Measurements from ENCODE around the gene STT3B. TPM values are rescaled to one million over a fixed set of nuclear protein-coding genes. Genes with fewer than 3 reads are reported as not detected.
"Not testable (repeated sequence)": the region's sequence is repeated elsewhere in the genome, so short reads cannot be mapped to it uniquely, and the experiment has no call there.

Gene STT3B
- total and polyA plus RNA-seq, 4 experiments from 2014 or later: 145 to 183 (median 159) TPM

DNA sequence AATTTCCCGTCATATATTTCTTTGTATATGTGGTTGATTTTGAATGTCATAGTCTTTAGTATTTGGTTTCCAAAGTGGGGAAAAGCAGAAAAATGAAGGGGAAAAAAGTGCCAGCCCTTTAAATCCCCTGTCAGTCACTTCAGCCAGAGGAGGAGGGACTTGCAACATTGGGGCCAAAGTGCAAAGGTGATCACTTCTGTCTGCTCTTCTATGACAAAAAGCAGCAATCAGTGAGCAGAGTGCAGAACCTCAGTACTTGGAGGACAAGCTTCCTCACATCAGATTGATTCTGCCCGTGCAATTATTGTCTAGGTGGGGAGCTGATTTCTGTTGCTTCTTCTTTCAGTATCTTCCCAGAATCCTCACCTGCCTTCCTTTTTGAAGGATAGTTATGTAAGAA, 60.0 kb downstream of the STT3B start:
- Histone ChIP-seq H3K27me3 (ENCODE audit: insufficient read depth, low read length) (no peaks in the 10 kb centered on the region), H3K36me3 (ENCODE audit: insufficient read depth, low read length) (peaks cover 40% of the 10 kb centered on the region), H3K4me1 (ENCODE audit: insufficient read depth, low read length) (peaks cover 47% of the 10 kb centered on the region), H3K4me3 (ENCODE audit: low read length in 2 of 2) (no peak overlapping the region), H3K9me3 (ENCODE audit: control insufficient read depth in 1 of 2, low read length in 2 of 2) (peaks cover 0 to 8% of the 10 kb centered on the region in 2 donors), H3K27ac (ENCODE audit: low read depth, low read length) (no peak overlapping the region)
- Mint-ChIP-seq H3K4me3 (peak overlapping the region in 5 of 8 donors; percentile 26 to 75 (median 60)), H3K27me3 (no peaks in the 10 kb centered on the region), H3K27ac (peak overlapping the region in 3 of 7 donors; percentile 10 to 73 (median 54)), H3K9me3 (peaks cover 0 to 50% (median 32%) of the 10 kb centered on the region in 8 donors), H3K36me3 (peaks cover 86% of the 10 kb centered on the region in 2 donors), H3K4me1 (peaks cover 46 to 69% (median 54%) of the 10 kb centered on the region in 4 donors)
- ChIA-PET POLR2A (ENCODE audit: partially characterized antibody) (no interaction called here), CTCF (ENCODE audit: partially characterized antibody) (interaction anchor here (1.9 kb wide), 1 partner anchor 11 kb away, joined by 4 read pairs; no protein-coding TSS in a partner anchor)
- DNase-seq: no peak
- intact Hi-C loops (cut with micrococcal nuclease): no loop called here

DNA sequence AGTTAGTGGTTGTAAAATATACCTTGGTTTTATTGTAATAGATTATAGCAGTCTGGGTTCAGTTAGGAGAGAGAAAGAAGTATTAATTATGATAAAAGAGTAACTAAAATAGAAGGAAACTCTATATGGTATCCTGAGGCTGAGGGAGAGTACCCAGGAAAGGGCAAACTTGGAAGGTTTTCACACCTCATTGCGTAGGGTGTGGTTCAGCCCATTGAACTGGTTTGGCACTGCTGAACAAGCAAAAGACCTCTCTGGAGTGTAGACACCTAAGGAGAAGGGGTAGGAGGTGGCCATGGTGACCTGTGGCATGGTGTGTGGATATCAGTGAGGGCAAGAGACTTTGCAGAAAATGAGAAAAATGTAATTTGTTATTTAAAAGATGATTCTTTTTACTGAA, 63.5 kb downstream of the STT3B start:
- Mint-ChIP-seq H3K36me3 (peaks cover 70 to 75% of the 10 kb centered on the region in 2 donors), H3K9me3 (peaks cover 0 to 16% (median 12%) of the 10 kb centered on the region in 8 donors), H3K4me3 (peak overlapping the region in 5 of 8 donors; percentile 6 to 44 (median 32)), H3K27ac (peak overlapping the region in 4 of 7 donors; percentile 27 to 70 (median 50)), H3K4me1 (peaks cover 41 to 61% (median 49%) of the 10 kb centered on the region in 4 donors), H3K27me3 (no peaks in the 10 kb centered on the region)
- Histone ChIP-seq H3K36me3 (ENCODE audit: insufficient read depth, low read length) (peaks cover 19% of the 10 kb centered on the region), H3K27me3 (ENCODE audit: insufficient read depth, low read length) (no peaks in the 10 kb centered on the region), H3K9me3 (ENCODE audit: control insufficient read depth in 1 of 2, low read length in 2 of 2) (no peaks in the 10 kb centered on the region), H3K27ac (ENCODE audit: low read depth, low read length) (no peak overlapping the region), H3K4me1 (ENCODE audit: insufficient read depth, low read length) (peaks cover 47% of the 10 kb centered on the region), H3K4me3 (ENCODE audit: low read length in 2 of 2) (no peak overlapping the region)
- CTCF ChIA-PET (ENCODE audit: partially characterized antibody): no interaction called here
- DNase-seq: no peak
- intact Hi-C loops (cut with micrococcal nuclease): loop anchor here (2.0 kb wide), 1 partner anchor 19 kb away; no protein-coding TSS in a partner anchor
- POLR2A ChIA-PET (ENCODE audit: partially characterized antibody): interaction anchor here (2.9 kb wide), 1 partner anchor 63 kb away, joined by 11 read pairs; the partner anchor contains the start of gene STT3B

DNA sequence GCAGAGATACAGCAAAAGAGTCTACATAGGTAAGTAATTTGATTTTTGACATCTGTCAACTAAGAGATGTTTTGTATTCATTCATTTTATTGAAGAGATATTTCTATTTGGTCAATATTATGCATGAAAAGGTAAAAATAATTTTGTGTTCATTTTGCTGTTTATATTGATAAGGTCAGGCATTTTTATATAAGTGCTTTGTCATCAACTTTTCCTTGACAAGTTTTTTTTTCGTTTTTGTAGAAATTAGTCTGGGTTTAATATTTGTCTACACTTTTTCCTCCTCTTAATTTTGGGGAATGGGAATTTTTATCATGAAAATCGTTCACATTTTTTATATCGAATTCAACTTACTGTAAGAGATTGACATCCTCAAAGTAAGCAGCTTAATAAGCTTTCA, 67.7 kb downstream of the STT3B start:
- H3K36me3 Mint-ChIP-seq: peaks cover 67 to 75% of the 10 kb centered on the region in 2 donors
- POLR2A ChIA-PET (ENCODE audit: partially characterized antibody): no interaction called here
- H3K4me1 ChIP-seq (ENCODE audit: insufficient read depth, low read length): peaks cover 14% of the 10 kb centered on the region
- intact Hi-C loops (cut with micrococcal nuclease): no loop called here
- no peaks in the 10 kb centered on the region for H3K9me3 ChIP-seq (ENCODE audit: control insufficient read depth in 1 of 2, low read length in 2 of 2)
- peaks cover 8% of the 10 kb centered on the region for H3K36me3 ChIP-seq (ENCODE audit: insufficient read depth, low read length)
- CTCF ChIA-PET (ENCODE audit: partially characterized antibody): no interaction called here
- peaks cover 20 to 38% (median 29%) of the 10 kb centered on the region in 4 donors for H3K4me1 Mint-ChIP-seq
- peaks cover 0 to 18% (median 10%) of the 10 kb centered on the region in 8 donors for H3K9me3 Mint-ChIP-seq
- no peak overlapping the region for H3K27ac ChIP-seq (ENCODE audit: low read depth, low read length)
- no peaks in the 10 kb centered on the region for H3K27me3 Mint-ChIP-seq
- H3K4me3 Mint-ChIP-seq: no peak overlapping the region
- no peak for DNase-seq
- H3K4me3 ChIP-seq (ENCODE audit: low read length in 2 of 2): no peak overlapping the region
- H3K27ac Mint-ChIP-seq: peak overlapping the region in 1 of 7 donors; percentile 18
- H3K27me3 ChIP-seq (ENCODE audit: insufficient read depth, low read length): no peaks in the 10 kb centered on the region

DNA sequence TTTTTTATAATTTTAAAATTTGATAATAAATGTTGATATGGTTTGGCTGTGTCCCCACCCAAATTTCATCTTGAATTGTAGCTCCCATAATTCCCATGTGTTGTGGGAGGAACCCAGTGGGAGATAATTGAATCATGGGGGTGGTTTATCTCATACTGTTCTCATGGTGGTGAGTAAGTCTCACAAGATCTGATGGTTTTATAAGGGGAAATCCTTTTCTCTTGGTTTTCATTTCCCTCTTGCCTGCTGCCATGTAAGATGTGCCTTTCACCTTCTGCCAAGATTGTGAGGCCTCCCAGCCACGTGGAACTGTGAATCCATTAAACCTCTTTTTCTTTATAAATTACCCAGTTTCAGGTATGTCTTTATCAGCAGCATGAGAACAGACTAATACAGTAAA, 72.6 kb downstream of the STT3B start:
- Mint-ChIP-seq H3K36me3 (peaks cover 82% of the 10 kb centered on the region in 2 donors), H3K4me1 (peaks cover 24 to 63% (median 41%) of the 10 kb centered on the region in 4 donors), H3K9me3 (peaks cover 0 to 41% (median 31%) of the 10 kb centered on the region in 8 donors), H3K4me3 (peak overlapping the region in 3 of 8 donors; percentile 12 to 42 (median 17)), H3K27ac (peak overlapping the region in 1 of 7 donors; percentile 8)
- H3K4me3 ChIP-seq (ENCODE audit: low read length in 2 of 2); CTCF ChIA-PET (ENCODE audit: partially characterized antibody); DNase-seq; H3K27me3 Mint-ChIP-seq; intact Hi-C loops (cut with micrococcal nuclease); H3K27me3 ChIP-seq (ENCODE audit: insufficient read depth, low read length); H3K27ac ChIP-seq (ENCODE audit: low read depth, low read length); H3K36me3 ChIP-seq (ENCODE audit: insufficient read depth, low read length); POLR2A ChIA-PET (ENCODE audit: partially characterized antibody): not testable (repeated sequence)
- Histone ChIP-seq H3K4me1 (ENCODE audit: insufficient read depth, low read length) (peaks cover 13% of the 10 kb centered on the region), H3K9me3 (ENCODE audit: control insufficient read depth in 1 of 2, low read length in 2 of 2) (peaks cover 0 to 14% of the 10 kb centered on the region in 2 donors)

DNA sequence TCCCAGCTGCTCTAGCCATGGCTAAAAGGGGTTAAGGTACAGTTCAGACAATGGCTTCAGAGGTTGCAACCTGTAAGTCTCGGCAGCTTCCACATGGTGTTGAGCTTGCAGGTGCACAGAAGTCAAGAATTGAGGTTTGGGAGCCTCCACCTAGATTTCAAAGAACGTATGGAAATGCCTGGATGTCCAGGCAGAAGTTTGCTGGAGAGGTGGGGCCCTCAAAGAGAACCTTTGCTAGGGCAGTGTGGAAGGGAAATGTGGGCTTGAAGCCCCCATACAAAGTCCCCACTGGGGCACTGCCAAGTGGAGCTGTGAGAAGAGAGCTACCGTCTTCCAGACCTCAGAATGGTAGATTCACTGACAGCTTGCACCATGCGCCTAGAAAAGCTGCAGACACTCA, 73.7 kb downstream of the STT3B start:
- intact Hi-C loops (cut with micrococcal nuclease): no loop called here
- Mint-ChIP-seq H3K36me3 (peaks cover 79 to 81% of the 10 kb centered on the region in 2 donors), H3K4me3 (peak overlapping the region in 1 of 8 donors; percentile 47), H3K9me3 (peaks cover 0 to 41% (median 31%) of the 10 kb centered on the region in 8 donors), H3K27me3 (no peaks in the 10 kb centered on the region), H3K27ac (no peak overlapping the region), H3K4me1 (peaks cover 28 to 68% (median 46%) of the 10 kb centered on the region in 4 donors)
- Histone ChIP-seq H3K4me1 (ENCODE audit: insufficient read depth, low read length) (peaks cover 21% of the 10 kb centered on the region), H3K36me3 (ENCODE audit: insufficient read depth, low read length) (peaks cover 6% of the 10 kb centered on the region), H3K9me3 (ENCODE audit: control insufficient read depth in 1 of 2, low read length in 2 of 2) (peaks cover 0 to 14% of the 10 kb centered on the region in 2 donors), H3K27ac (ENCODE audit: low read depth, low read length) (no peak overlapping the region), H3K4me3 (ENCODE audit: low read length in 2 of 2) (no peak overlapping the region), H3K27me3 (ENCODE audit: insufficient read depth, low read length) (no peaks in the 10 kb centered on the region)
- POLR2A ChIA-PET (ENCODE audit: partially characterized antibody): no interaction called here
- CTCF ChIA-PET (ENCODE audit: partially characterized antibody): no interaction called here
- peak in 1 of 5 donors; percentile 4 for DNase-seq

DNA sequence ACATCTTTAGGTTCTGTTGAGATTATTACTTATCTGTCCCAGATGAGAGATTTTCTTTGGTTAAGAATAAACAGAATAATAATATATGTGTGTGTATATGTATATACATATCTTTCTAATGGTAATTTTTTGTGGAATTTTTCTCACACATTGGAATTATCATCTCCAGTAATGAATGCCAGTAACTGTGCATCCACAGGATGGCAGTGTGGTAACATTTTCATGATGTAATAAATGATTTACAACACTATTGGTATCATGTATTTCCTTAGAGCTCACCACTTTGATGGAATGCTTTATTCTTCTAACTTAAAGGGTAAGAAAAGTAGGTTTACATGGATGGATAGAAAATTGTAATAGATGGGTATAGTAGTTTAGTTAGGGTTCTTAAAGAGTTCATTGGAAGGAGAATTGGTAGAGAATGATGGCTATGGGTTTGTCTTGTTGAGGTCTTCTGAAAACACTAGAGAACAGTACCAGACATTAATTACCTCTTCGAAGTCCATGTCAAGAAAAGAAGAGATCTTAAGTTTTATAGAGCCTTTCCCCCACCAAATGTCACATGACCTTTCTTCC, 78.1 kb downstream of the STT3B start:
- Mint-ChIP-seq H3K27ac (peak overlapping the region in 4 of 7 donors; percentile 31 to 61 (median 46)), H3K27me3 (no peaks in the 10 kb centered on the region), H3K4me3 (peak overlapping the region in 2 of 8 donors; percentile 37 to 47), H3K4me1 (peaks cover 51 to 81% (median 67%) of the 10 kb centered on the region in 4 donors), H3K9me3 (peaks cover 0 to 21% (median 18%) of the 10 kb centered on the region in 8 donors), H3K36me3 (peaks cover 64 to 70% of the 10 kb centered on the region in 2 donors)
- DNase-seq: no peak
- Histone ChIP-seq H3K27ac (ENCODE audit: low read depth, low read length) (no peak overlapping the region), H3K4me3 (ENCODE audit: low read length in 2 of 2) (no peak overlapping the region), H3K36me3 (ENCODE audit: insufficient read depth, low read length) (peaks cover 6% of the 10 kb centered on the region), H3K4me1 (ENCODE audit: insufficient read depth, low read length) (peaks cover 38% of the 10 kb centered on the region), H3K9me3 (ENCODE audit: control insufficient read depth in 1 of 2, low read length in 2 of 2) (peaks cover 0 to 13% of the 10 kb centered on the region in 2 donors), H3K27me3 (ENCODE audit: insufficient read depth, low read length) (no peaks in the 10 kb centered on the region)
- intact Hi-C loops (cut with micrococcal nuclease): loop anchor here (5.0 kb wide), 1 partner anchor 532 kb away; no protein-coding TSS in a partner anchor
- CTCF ChIA-PET (ENCODE audit: partially characterized antibody): no interaction called here
- POLR2A ChIA-PET (ENCODE audit: partially characterized antibody): no interaction called here

DNA sequence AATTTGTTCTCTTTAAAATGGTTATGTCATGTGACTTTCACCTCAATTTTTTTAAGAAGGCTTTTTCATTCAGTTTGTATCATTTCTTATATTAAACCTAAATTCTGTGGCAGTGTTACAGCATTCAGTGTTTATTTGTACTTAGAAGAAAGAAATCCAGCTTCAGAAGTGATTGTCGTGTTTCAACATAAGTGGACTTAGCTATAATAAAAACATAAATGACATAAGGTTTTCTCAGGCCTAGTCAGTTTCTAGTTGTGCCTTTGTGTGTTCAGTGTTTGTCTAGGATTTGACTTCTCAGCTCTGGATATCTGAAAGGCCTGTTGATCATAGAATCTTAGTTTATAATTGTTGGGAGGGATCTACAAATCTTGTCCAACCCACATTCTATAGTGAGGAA, 80.5 kb downstream of the STT3B start:
- peaks cover 61 to 64% of the 10 kb centered on the region in 2 donors for H3K36me3 Mint-ChIP-seq

More for the DNA sequence above, 80.5 kb downstream of the STT3B start:
- Histone ChIP-seq H3K4me3 (ENCODE audit: low read length in 2 of 2) (no peak overlapping the region), H3K9me3 (ENCODE audit: control insufficient read depth in 1 of 2, low read length in 2 of 2) (no peaks in the 10 kb centered on the region), H3K4me1 (ENCODE audit: insufficient read depth, low read length) (peaks cover 31% of the 10 kb centered on the region), H3K27me3 (ENCODE audit: insufficient read depth, low read length) (no peaks in the 10 kb centered on the region), H3K36me3 (ENCODE audit: insufficient read depth, low read length) (no peaks in the 10 kb centered on the region), H3K27ac (ENCODE audit: low read depth, low read length) (no peak overlapping the region)
- peaks cover 48 to 78% (median 62%) of the 10 kb centered on the region in 4 donors for H3K4me1 Mint-ChIP-seq
- no peaks in the 10 kb centered on the region for H3K27me3 Mint-ChIP-seq
- H3K27ac Mint-ChIP-seq: peak overlapping the region in 1 of 7 donors; percentile 47
- H3K9me3 Mint-ChIP-seq: no peaks in the 10 kb centered on the region
- ChIA-PET POLR2A (ENCODE audit: partially characterized antibody) (interaction anchor here (1.6 kb wide), 1 partner anchor 80 kb away, joined by 5 read pairs; the partner anchor contains the start of gene STT3B), CTCF (ENCODE audit: partially characterized antibody) (interaction anchor here (1.1 kb wide), 1 partner anchor 11 kb away, joined by 6 read pairs; no protein-coding TSS in a partner anchor)
- intact Hi-C loops (cut with micrococcal nuclease): loop anchor here (5.0 kb wide), 1 partner anchor 529 kb away; no protein-coding TSS in a partner anchor
- peak overlapping the region in 1 of 8 donors; percentile 53 for H3K4me3 Mint-ChIP-seq
- DNase-seq: no peak
